Measurements from ENCODE around the gene TTLL5.
A peak's percentile ranks its signal among the peaks of the same experiment; 100 is the strongest.

Gene TTLL5

GRCh38 chr14:75905147-75905904 lies 244.3 kb downstream of the TTLL5 start:
- no peak for TF ChIP-seq CTCF (IDR thresholded peaks at IDR 0.05; ENCODE audit: low read depth, low read length, missing control alignments)
- in situ Hi-C loops (cut with HindIII; ENCODE audit: low pct_ligation_motif_present, low sequenced_read_pairs) = no loop called here
- Histone ChIP-seq H3K27ac (no peak overlapping the region), H3K27me3 (replicated peaks) (no peaks in the 10 kb centered on the region), H3K4me3 (ENCODE audit: low read depth, low read length) (no peak overlapping the region), H3K36me3 (replicated peaks) (no peaks in the 10 kb centered on the region)
- DNase-seq = peak; percentile 42

GRCh38 chr14:75906228-75906627 lies 245.2 kb downstream of the TTLL5 start:
- in situ Hi-C loops (cut with HindIII; ENCODE audit: low pct_ligation_motif_present, low sequenced_read_pairs) = no loop called here
- Histone ChIP-seq H3K4me3 (ENCODE audit: low read depth, low read length) (no peak overlapping the region), H3K27me3 (replicated peaks) (no peaks in the 10 kb centered on the region), H3K27ac (no peak overlapping the region), H3K36me3 (replicated peaks) (no peaks in the 10 kb centered on the region)
- TF ChIP-seq CTCF (IDR thresholded peaks at IDR 0.05; ENCODE audit: low read depth, low read length, missing control alignments) = no peak
- DNase-seq = no peak

- H3K27me3 ChIP-seq (replicated peaks) = no peaks in the 10 kb centered on the region
- in situ Hi-C loops (cut with HindIII; ENCODE audit: low pct_ligation_motif_present, low sequenced_read_pairs) = no loop called here
- H3K4me3 ChIP-seq (ENCODE audit: low read depth, low read length) = no peak overlapping the region
- H3K27ac ChIP-seq = no peak overlapping the region
- no peaks in the 10 kb centered on the region for H3K36me3 ChIP-seq (replicated peaks)
- peak; percentile 80 for TF ChIP-seq CTCF (IDR thresholded peaks at IDR 0.05; ENCODE audit: low read depth, low read length, missing control alignments)
- peak; percentile 48 for DNase-seq
Observed at GRCh38 chr14:75906680-75907280, 245.7 kb downstream of the TTLL5 start.

- H3K36me3 ChIP-seq (replicated peaks) = no peaks in the 10 kb centered on the region
- H3K27me3 ChIP-seq (replicated peaks) = no peaks in the 10 kb centered on the region
- in situ Hi-C loops (cut with HindIII; ENCODE audit: low pct_ligation_motif_present, low sequenced_read_pairs) = no loop called here
- no peak overlapping the region for H3K27ac ChIP-seq
- DNase-seq = no peak
- no peak for TF ChIP-seq CTCF (IDR thresholded peaks at IDR 0.05; ENCODE audit: low read depth, low read length, missing control alignments)
- no peak overlapping the region for H3K4me3 ChIP-seq (ENCODE audit: low read depth, low read length)
Observed at GRCh38 chr14:75907756-75908359, 246.8 kb downstream of the TTLL5 start.

GRCh38 chr14:75909630-75910029 lies 248.6 kb downstream of the TTLL5 start:
- Histone ChIP-seq H3K4me3 (ENCODE audit: low read depth, low read length) (no peak overlapping the region), H3K36me3 (replicated peaks) (no peaks in the 10 kb centered on the region), H3K27me3 (replicated peaks) (no peaks in the 10 kb centered on the region), H3K27ac (no peak overlapping the region)
- no peak for DNase-seq
- no peak for TF ChIP-seq CTCF (IDR thresholded peaks at IDR 0.05; ENCODE audit: low read depth, low read length, missing control alignments)
- in situ Hi-C loops (cut with HindIII; ENCODE audit: low pct_ligation_motif_present, low sequenced_read_pairs) = no loop called here

Data from brain microvascular endothelial cell (primary cell).